ENCODE measurements around the gene CATSPERZ. TPM values are rescaled to one million over a fixed set of nuclear protein-coding genes. Genes with fewer than 3 reads are reported as not detected.

Gene CATSPERZ
- total and polyA plus RNA-seq, 2 of the 8 experiments (the other 6 are each of a cell fraction or from before 2014, with no cell fraction given): 0.77 TPM; not detected in 1

- Histone ChIP-seq H3K4me2 (ENCODE audit: insufficient read depth in 1 of 2, low read depth in 2 of 2, low read length in 2 of 2) (no peak overlapping the region), H3K4me3 (ENCODE audit: extremely low read depth in 1 of 4, insufficient read depth in 2 of 4, low read depth in 3 of 4, low read length in 4 of 4) (no peak overlapping the region), H4K20me1 (replicated peaks in 1 of 2; ENCODE audit: control insufficient read depth in 1 of 2, insufficient read depth in 2 of 2, low read length in 2 of 2) (peaks cover 0 to 2% of the 10 kb centered on the region in 2 experiments), H3K4me1 (replicated peaks in 1 of 4; ENCODE audit: control insufficient read depth in 3 of 4, insufficient read depth in 4 of 4, low read length in 3 of 4) (peaks cover 0 to 10% (median 7%) of the 10 kb centered on the region in 4 experiments; a peak in 4 of 7 replicates), H3K9me3 (ENCODE audit: insufficient read depth in 2 of 2, low read depth in 1 of 2, low read length in 1 of 2) (no peaks in the 10 kb centered on the region), H3K14ac (ENCODE audit: insufficient read length) (no peak overlapping the region), H4K91ac (replicated peaks; ENCODE audit: insufficient read length, low read length) (no peak overlapping the region), H2BK15ac (ENCODE audit: low read length) (peak overlapping the region; percentile 88; the same call in 1 of the 2 replicates), H3K79me1 (ENCODE audit: low read depth, low read length) (no peaks in the 10 kb centered on the region), H2BK12ac (ENCODE audit: low read depth, low read length) (no peak overlapping the region), H3K56ac (replicated peaks; ENCODE audit: insufficient read length, low read depth, low read length) (no peak overlapping the region), H2AFZ (ENCODE audit: low read length) (no peak overlapping the region), H3K18ac (ENCODE audit: extremely low read depth, low read length) (no peak overlapping the region), H3K23me2 (ENCODE audit: low read depth, low read length) (peaks cover under 1% of the 10 kb centered on the region; the same call in 1 of the 2 replicates), H4K5ac (ENCODE audit: insufficient read length, low read depth, low read length) (no peak overlapping the region), H2AK5ac (ENCODE audit: low read depth, low read length) (no peak overlapping the region), H3K9ac (replicated peaks in 1 of 4; ENCODE audit: extremely low read depth in 1 of 4, low read depth in 3 of 4, low read length in 3 of 4) (no peak overlapping the region), H4K8ac (ENCODE audit: extremely low read depth, insufficient read depth, low read length) (peak overlapping the region; percentile 3; the same call in 1 of the 2 replicates), H3K27ac (ENCODE audit: low read depth, low read length) (no peak overlapping the region), H3K36me3 (ENCODE audit: control insufficient read depth in 2 of 4, insufficient read depth in 4 of 4, low read length in 3 of 4) (no peaks in the 10 kb centered on the region), H3K23ac (ENCODE audit: insufficient read length) (no peak overlapping the region), H3K4ac (replicated peaks; ENCODE audit: insufficient read length, low read depth, low read length) (no peak overlapping the region), H3K27me3 (replicated peaks in 1 of 4; ENCODE audit: control insufficient read depth in 3 of 4, extremely low read depth in 1 of 4, insufficient read depth in 3 of 4, low read length in 3 of 4) (no peaks in the 10 kb centered on the region), H2BK120ac (replicated peaks; ENCODE audit: low read depth, low read length) (no peak overlapping the region), H2BK5ac (ENCODE audit: low read depth, low read length) (no peak overlapping the region), H3K79me2 (ENCODE audit: control insufficient read depth in 1 of 2, insufficient read depth in 2 of 2, low read length in 2 of 2) (no peaks in the 10 kb centered on the region), H2BK20ac (ENCODE audit: low read length) (no peak overlapping the region)
- 80% methylated on average over 12 of the region's 12 CpGs; no CpG with 5 or more reads in 1 of the 2 experiments for WGBS, 2 experiments (ENCODE audit: extremely low coverage in 1 of 2, insufficient coverage in 1 of 2, insufficient read length in 1 of 2, insufficient replicate concordance in 2 of 2, low coverage in 1 of 2, low lambda C conversion rate in 2 of 2, missing lambda C conversion rate in 1 of 2)
- FAIRE-seq (no peak), DNase-seq (ENCODE audit: low read depth in 1 of 2, low spot score in 2 of 2) (no peak)
- CTCF ChIA-PET (ENCODE audit: partially characterized antibody): interaction anchor here (0.6 to 37.6 kb wide), 6 partner anchors 3 to 495 kb away, joined by 3 to 614 read pairs (median 208); partner anchors contain the start of genes CATSPERZ, CCDC88B, ESRRA and PRDX5
- POLR2A ChIA-PET (ENCODE audit: partially characterized antibody): interaction anchor here (0.7 to 6.1 kb wide), 6 partner anchors 9 to 164 kb away, joined by 3 to 38 read pairs (median 5); partner anchors contain the start of genes PRDX5, RPS6KA4 and TRMT112
- TF ChIP-seq CHD2 (IDR thresholded peaks at IDR 0.05; ENCODE audit: low read length) (no peak), TCF12 (IDR thresholded peaks at IDR 0.05; ENCODE audit: low read depth, low read length) (no peak), EGR1 (IDR thresholded peaks at IDR 0.05; ENCODE audit: borderline replicate concordance, low read depth, low read length) (no peak), GTF2F1 (IDR thresholded peaks at IDR 0.05; ENCODE audit: borderline replicate concordance, low read depth, low read length) (no peak), CBX8 (IDR thresholded peaks at IDR 0.05; ENCODE audit: borderline replicate concordance, low read depth, low read length) (no peak), RBBP5 (IDR thresholded peaks at IDR 0.05; ENCODE audit: borderline replicate concordance, low read depth, low read length) (no peak), BCL11A (IDR thresholded peaks at IDR 0.05; ENCODE audit: low read depth in 2 of 2, low read length in 2 of 2) (no peak), KDM5A (IDR thresholded peaks at IDR 0.05; ENCODE audit: low read length) (no peak), POU5F1 (IDR thresholded peaks at IDR 0.05; ENCODE audit: low read depth, low read length) (no peak), SAP30 (IDR thresholded peaks at IDR 0.05; ENCODE audit: insufficient read depth, insufficient replicate concordance, low read length) (no peak), BRCA1 (IDR thresholded peaks at IDR 0.05; ENCODE audit: low read depth, low read length) (no peak), USF2 (IDR thresholded peaks at IDR 0.05; ENCODE audit: low read length) (no peak)
These were observed 47.2 kb downstream of the CATSPERZ start for GRCh38 chr11:64347193-64347867.
